Stomach (tissue), 9 donors: ENCODE results near the gene STAC3. TPM values are rescaled to one million over a fixed set of nuclear protein-coding genes. Genes with fewer than 3 reads are reported as not detected.

Experiments
- DNase-seq, 2 donors: peaks; one replicate each; pipeline versions ENCODE4 v3.0.0 to v3.0.0-alpha.2; 2013 to 2019
- H3K27ac ChIP-seq, 5 donors: fragments of 200-600 bp in 4 of 5; sonication (generic) in 4 of 5; one replicate each; pipeline ENCODE4 v1.5.1; 2013 to 2019; ENCODE audit warnings: mild to moderate bottlenecking in 1 of 5, moderate library complexity in 1 of 5
- H3K27me3 ChIP-seq, 3 donors: fragments of 200-600 bp; sonication (generic); one replicate each; pipeline ENCODE4 v1.5.1; 2017 to 2019; ENCODE audit warnings: mixed run types in 1 of 3
- H3K36me3 ChIP-seq, 4 donors: fragments of 200-600 bp; sonication (generic); 1 replicate in 3 of 4; 2 replicates in 1 of 4; pipeline ENCODE4 v1.5.1; 2016 to 2019
- H3K4me1 ChIP-seq, 4 donors: fragments of 200-600 bp; sonication (generic); one replicate each; pipeline ENCODE4 v1.5.1; 2016 to 2019
- H3K4me3 ChIP-seq, 4 donors: fragments of 200-600 bp; sonication (generic) in 3 of 4; one replicate each; pipeline ENCODE4 v1.5.1; 2016 to 2019; ENCODE audit warnings: mild to moderate bottlenecking in 1 of 4
- H3K9me3 ChIP-seq, 4 donors: fragments of 200-600 bp; sonication (generic); one replicate each; pipeline ENCODE4 v1.5.1; 2016 to 2019
- CTCF ChIP-seq, 7 experiments: fragments of 450-650 bp in 4 of 7; fragments of 200-600 bp in 3 of 7; sonication (generic) in 3 of 7; IDR thresholded peaks; one replicate each; pipeline ENCODE4 v1.5.1; 2016 to 2019; ENCODE audit warnings: antibody characterized with exemption in 7 of 7, control low read depth in 2 of 7, mild to moderate bottlenecking in 1 of 7
- EP300 ChIP-seq: sonication (generic); formaldehyde crosslinking; IDR thresholded peaks from one replicate; pipeline ENCODE4 v1.6.1; 2017; ENCODE audit warnings: antibody characterized with exemption
- POLR2A ChIP-seq, 4 donors: fragments of 450-650 bp; IDR thresholded peaks; one replicate each; pipeline ENCODE4 v1.6.1; 2016; ENCODE audit warnings: antibody characterized with exemption in 4 of 4, control low read depth in 2 of 4, mild to moderate bottlenecking in 1 of 4, moderate library complexity in 1 of 4
- POLR2AphosphoS5 ChIP-seq, 3 donors: sonication (generic); formaldehyde crosslinking; IDR thresholded peaks; one replicate each; pipeline ENCODE4 v1.6.1; 2016; ENCODE audit warnings: antibody characterized with exemption in 3 of 3
- WGBS, 5 donors: extraction: QIAGEN DNeasy Blood & Tissue Kit in 3 of 5; methylation state at CpG; one replicate each; pipeline versions ENCODE4 v1.1.5 to v1.1.7; 2013 to 2018; 5-methylcytosine and 5-hydroxymethylcytosine counted together
- intact Hi-C: fragments of 100-400 bp; cut with DNase I; formaldehyde crosslinking; loops from one replicate; pipeline ENCODE4 v1.15.1; 2023; ENCODE audit warnings: low total_unique reads
- polyA plus RNA-seq, 3 donors: library from polyadenylated mRNA; stranded (reverse); fragments of 200-250 nt; gene quantifications; one replicate each; pipeline ENCODE4 v1.2.3, GENCODE V29; 2013
- total RNA-seq, 5 donors: library from RNA; depleted of rRNA; stranded (reverse); fragments of >200 nt; gene quantifications; one replicate each; pipeline versions ENCODE4 v1.1.0 to v1.2.3, GENCODE V29; 2014 to 2016
- donor health status: healthy with polysubstance abuse.
- donor health status: Bipolar disorder and iron deficiency.
- donor health status: healthy.

STAC3 gene
- total and polyA plus RNA-seq, 8 donors = 0.55 to 5.1 (median 2.3) TPM; not detected in 1

GRCh38 chr12:57229634-57230380 lies 21.2 kb downstream of the STAC3 start, which contains the start of gene SHMT2:
TSS of gene SHMT2 (plus strand) at chr12:57229711. CDS start at chr12:57229779, 68 bp downstream.
- H3K27ac ChIP-seq = peak within 1 kb of the TSS; percentile 81 to 88 (median 83)
- H3K9me3 ChIP-seq = no peaks in the 10 kb centered on the region
- WGBS, 5 donors = 0 to 1% (median 0%) methylated on average over 37 to 42 of the region's 42 CpGs
- H3K27me3 ChIP-seq = peaks cover 18 to 27% (median 25%) of the 10 kb centered on the region in 3 donors
- peak; percentile 96 to 98 for DNase-seq
- peaks cover 34 to 41% (median 36%) of the 10 kb centered on the region in 4 donors for H3K36me3 ChIP-seq
- H3K4me1 ChIP-seq = peaks cover 22 to 65% (median 48%) of the 10 kb centered on the region in 4 donors
- peak within 1 kb of the TSS; percentile 61 to 84 (median 70) for H3K4me3 ChIP-seq
- intact Hi-C loops = no loop called here
- TF ChIP-seq POLR2A (IDR thresholded peaks at IDR 0.05) = no peak
- peak in 2 of 3 donors; percentile 19 to 87 for TF ChIP-seq POLR2AphosphoS5 (IDR thresholded peaks at IDR 0.05)
- TF ChIP-seq CTCF (IDR thresholded peaks at IDR 0.05) = no peak
- TF ChIP-seq EP300 = no peak

GRCh38 chr12:57229046-57229633 lies 21.8 kb downstream of the STAC3 start:
- H3K27ac ChIP-seq = peak overlapping the region in 4 of 5 donors; percentile 81 to 88 (median 85)

GRCh38 chr12:57227315-57228115 lies 23.5 kb downstream of the STAC3 start:
- TF ChIP-seq POLR2AphosphoS5 (IDR thresholded peaks at IDR 0.05) = no peak
- no peak for TF ChIP-seq CTCF (IDR thresholded peaks at IDR 0.05)
- TF ChIP-seq EP300 = no peak
- Histone ChIP-seq H3K27me3 (peaks cover 28 to 50% (median 47%) of the 10 kb centered on the region in 3 donors), H3K36me3 (peaks cover 12 to 18% (median 14%) of the 10 kb centered on the region in 4 donors), H3K4me3 (no peak overlapping the region), H3K4me1 (peaks cover 22 to 54% (median 48%) of the 10 kb centered on the region in 4 donors), H3K27ac (no peak overlapping the region), H3K9me3 (no peaks in the 10 kb centered on the region)
- 44 to 59% (median 50%) methylated on average over 6 to 8 of the region's 8 CpGs for WGBS, 5 donors
- intact Hi-C loops = no loop called here
- DNase-seq = no peak

More at GRCh38 chr12:57229046-57229633, 21.8 kb downstream of the STAC3 start:
- TF ChIP-seq CTCF (IDR thresholded peaks at IDR 0.05) (peak in 3 of 7 experiments; percentile 24 to 47 (median 25)), EP300 (no peak)
- peak in 1 of 2 donors; percentile 11 for DNase-seq
- intact Hi-C loops = no loop called here
- peak overlapping the region; percentile 61 to 84 (median 70) for H3K4me3 ChIP-seq
- WGBS, 5 donors = 7 to 18% (median 13%) methylated on average over 9 of the region's 9 CpGs
- H3K9me3 ChIP-seq = no peaks in the 10 kb centered on the region
- peaks cover 22 to 62% (median 49%) of the 10 kb centered on the region in 4 donors for H3K4me1 ChIP-seq
- peaks cover 28 to 34% (median 30%) of the 10 kb centered on the region in 4 donors for H3K36me3 ChIP-seq
- H3K27me3 ChIP-seq = peaks cover 25 to 33% (median 31%) of the 10 kb centered on the region in 3 donors
